ENCODE measurements around the gene CD300LF.
A peak's percentile ranks its signal among the peaks of the same experiment; 100 is the strongest.

Gene CD300LF

DNA sequence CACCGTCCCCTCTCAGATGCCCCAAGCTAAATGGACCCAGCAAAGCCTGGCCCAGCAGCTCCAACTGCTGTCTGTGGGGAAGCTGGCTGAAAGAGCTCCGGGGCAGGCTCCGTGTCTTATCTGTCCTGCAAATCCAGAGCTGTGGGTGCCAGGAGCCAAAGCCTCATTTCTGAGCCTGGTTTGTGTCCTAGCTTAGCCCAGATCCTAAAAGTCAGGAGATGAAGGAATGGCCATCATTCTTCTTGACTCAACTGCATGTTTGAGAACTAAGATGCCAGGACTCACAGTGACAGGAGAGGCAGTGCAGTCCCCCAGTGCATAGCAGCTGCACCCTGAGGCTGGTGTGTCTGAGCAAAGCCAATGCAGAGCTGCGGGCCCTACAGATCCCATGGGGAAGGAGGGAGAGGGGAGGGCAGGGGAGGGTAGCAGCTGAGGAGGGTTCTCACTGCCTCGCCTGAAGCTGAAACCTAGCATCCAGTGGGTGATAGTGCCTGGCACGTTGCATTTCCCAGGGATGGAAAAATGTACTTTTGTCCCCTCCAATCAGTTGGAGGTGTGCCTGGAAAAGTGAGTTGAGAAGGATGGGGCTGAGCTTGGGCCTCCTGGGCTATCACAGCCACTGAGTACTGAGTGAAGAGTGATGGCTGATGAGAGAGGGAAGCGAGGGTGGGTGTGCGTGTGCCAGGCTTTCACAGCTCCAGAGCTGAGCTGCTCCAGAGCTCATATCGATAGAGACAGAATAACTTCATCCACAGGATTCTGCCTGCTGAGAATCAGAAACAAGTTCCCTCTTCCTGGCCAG lies 64.7 kb downstream of the CD300LF start:
- Histone ChIP-seq H3K27me3 (peaks cover 0 to 45% of the 10 kb centered on the region in 2 donors), H3K4me1 (no peaks in the 10 kb centered on the region), H3K36me3 (no peaks in the 10 kb centered on the region), H3K9me3 (no peaks in the 10 kb centered on the region), H3K27ac (no peak overlapping the region), H3K4me3 (no peak overlapping the region)
- intact Hi-C loops (cut with DNase I; ENCODE audit: low total_unique reads), result no loop called here
- TF ChIP-seq CTCF (IDR thresholded peaks at IDR 0.05), result no peak
- no peak for DNase-seq

- no peak for DNase-seq
- Histone ChIP-seq H3K4me1 (no peaks in the 10 kb centered on the region), H3K9me3 (no peaks in the 10 kb centered on the region), H3K36me3 (no peaks in the 10 kb centered on the region), H3K27ac (no peak overlapping the region), H3K27me3 (peaks cover 0 to 37% of the 10 kb centered on the region in 2 donors), H3K4me3 (no peak overlapping the region)
- intact Hi-C loops (cut with DNase I; ENCODE audit: low total_unique reads), result no loop called here
- TF ChIP-seq CTCF (IDR thresholded peaks at IDR 0.05), result peak in 1 of 2 experiments; percentile 8
Measured at GRCh38 chr17:74646231-74646630, 66.5 kb downstream of the CD300LF start.

GRCh38 chr17:74645010-74645409 lies 67.7 kb downstream of the CD300LF start:
- Histone ChIP-seq H3K4me1 (no peaks in the 10 kb centered on the region), H3K27me3 (peaks cover 0 to 29% of the 10 kb centered on the region in 2 donors), H3K27ac (no peak overlapping the region), H3K9me3 (no peaks in the 10 kb centered on the region), H3K36me3 (no peaks in the 10 kb centered on the region), H3K4me3 (no peak overlapping the region)
- TF ChIP-seq CTCF (IDR thresholded peaks at IDR 0.05), result no peak
- DNase-seq, result no peak
- intact Hi-C loops (cut with DNase I; ENCODE audit: low total_unique reads), result no loop called here

GRCh38 chr17:74644419-74644818 lies 68.3 kb downstream of the CD300LF start:
- H3K36me3 ChIP-seq, result no peaks in the 10 kb centered on the region
- intact Hi-C loops (cut with DNase I; ENCODE audit: low total_unique reads), result no loop called here
- no peaks in the 10 kb centered on the region for H3K4me1 ChIP-seq
- H3K9me3 ChIP-seq, result no peaks in the 10 kb centered on the region
- peaks cover 0 to 25% of the 10 kb centered on the region in 2 donors for H3K27me3 ChIP-seq
- H3K4me3 ChIP-seq, result no peak overlapping the region
- no peak for TF ChIP-seq CTCF (IDR thresholded peaks at IDR 0.05)
- DNase-seq, result no peak
- H3K27ac ChIP-seq, result no peak overlapping the region

Measured in tibial artery (tissue), 4 donors.